ENCODE results near the gene CAP2.

- TF ChIP-seq, protein P1, sequence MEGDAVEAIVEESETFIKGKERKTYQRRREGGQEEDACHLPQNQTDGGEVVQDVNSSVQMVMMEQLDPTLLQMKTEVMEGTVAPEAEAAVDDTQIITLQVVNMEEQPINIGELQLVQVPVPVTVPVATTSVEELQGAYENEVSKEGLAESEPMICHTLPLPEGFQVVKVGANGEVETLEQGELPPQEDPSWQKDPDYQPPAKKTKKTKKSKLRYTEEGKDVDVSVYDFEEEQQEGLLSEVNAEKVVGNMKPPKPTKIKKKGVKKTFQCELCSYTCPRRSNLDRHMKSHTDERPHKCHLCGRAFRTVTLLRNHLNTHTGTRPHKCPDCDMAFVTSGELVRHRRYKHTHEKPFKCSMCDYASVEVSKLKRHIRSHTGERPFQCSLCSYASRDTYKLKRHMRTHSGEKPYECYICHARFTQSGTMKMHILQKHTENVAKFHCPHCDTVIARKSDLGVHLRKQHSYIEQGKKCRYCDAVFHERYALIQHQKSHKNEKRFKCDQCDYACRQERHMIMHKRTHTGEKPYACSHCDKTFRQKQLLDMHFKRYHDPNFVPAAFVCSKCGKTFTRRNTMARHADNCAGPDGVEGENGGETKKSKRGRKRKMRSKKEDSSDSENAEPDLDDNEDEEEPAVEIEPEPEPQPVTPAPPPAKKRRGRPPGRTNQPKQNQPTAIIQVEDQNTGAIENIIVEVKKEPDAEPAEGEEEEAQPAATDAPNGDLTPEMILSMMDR (IDR thresholded peaks at IDR 0.05 in 4 of 5, conservative IDR thresholded peaks at IDR 0.05 in 1 of 5) = peak in 4 of 5 experiments; percentile 7 to 48 (median 28)
- TF ChIP-seq POLR2A (IDR thresholded peaks at IDR 0.05) = no peak
Measured at GRCh38 chr6:17505062-17505476, 111.7 kb downstream of the CAP2 start.

Measured in gastrocnemius medialis (tissue), 4 donors.